Measurements from ENCODE around the gene MTMR10. TPM values are rescaled to one million over a fixed set of nuclear protein-coding genes. Genes with fewer than 3 reads are reported as not detected.

Gene MTMR10
- total RNA-seq, 1 experiment from 2014 or later: 23.2 TPM

- H4K91ac ChIP-seq (ENCODE audit: insufficient read length, low read depth, low read length): no peak overlapping the region
- H3K4ac ChIP-seq (ENCODE audit: low read depth, low read length): no peak overlapping the region
- no peak overlapping the region for H2BK5ac ChIP-seq (ENCODE audit: insufficient read length, low read length)
- no peaks in the 10 kb centered on the region for H4K20me1 ChIP-seq (ENCODE audit: control insufficient read depth, insufficient read depth, insufficient read length)
- 0 out of 2 replicates have a peak, but pooled peaks cover 2% of the 10 kb centered on the region for H3K4me1 ChIP-seq (ENCODE audit: insufficient read depth, low read length)
- H3K27ac ChIP-seq (ENCODE audit: insufficient read length, low read depth, low read length): no peak overlapping the region
- H3K23me2 ChIP-seq (ENCODE audit: insufficient read length, low read depth, low read length, poor library complexity, severe bottlenecking): no peaks in the 10 kb centered on the region
- peaks cover 0 to 35% (median 18%) of the 10 kb centered on the region in 3 experiments; a peak in 4 of 7 replicates for H3K36me3 Mint-ChIP-seq (ENCODE audit: insufficient read depth in 1 of 3, low read depth in 3 of 3)
- no peaks in the 10 kb centered on the region for H3K9me3 ChIP-seq (ENCODE audit: control insufficient read depth, low read depth, low read length)
- no CpG with 5 or more reads among the region's 2 CpGs for WGBS (ENCODE audit: extremely low coverage, insufficient read length, low lambda C conversion rate)
- H3K27ac Mint-ChIP-seq: peak overlapping the region in 1 of 3 experiments; percentile 59; a peak in 2 of 7 replicates
- H2BK120ac ChIP-seq (ENCODE audit: low read depth, low read length, poor library complexity, severe bottlenecking): no peak overlapping the region
- H3K18ac ChIP-seq (ENCODE audit: insufficient read length, low read depth, low read length): no peak overlapping the region
- H3K9me3 Mint-ChIP-seq: no peaks in the 10 kb centered on the region; a peak in 1 of 5 replicates
- H3K27me3 Mint-ChIP-seq (ENCODE audit: low read depth): no peaks in the 10 kb centered on the region
- no peak for TF ChIP-seq CTCF (conservative IDR thresholded peaks at IDR 0.05)
- no peak overlapping the region for H2BK12ac ChIP-seq (ENCODE audit: insufficient read length, low read depth, low read length)
- no peak overlapping the region for H3K23ac ChIP-seq (ENCODE audit: insufficient read length, low read depth, low read length)
- H3K79me1 ChIP-seq (ENCODE audit: insufficient read depth, low read depth, low read length, poor library complexity, severe bottlenecking): no peaks in the 10 kb centered on the region
- no peak overlapping the region for H3K4me2 ChIP-seq (ENCODE audit: insufficient read depth, insufficient read length, low read length)
- H4K5ac ChIP-seq (ENCODE audit: insufficient read length, low read depth, low read length): no peak overlapping the region
- no peak overlapping the region for H3T11ph ChIP-seq (ENCODE audit: low read length)
- no peak overlapping the region for H2BK20ac ChIP-seq (ENCODE audit: low read depth, low read length, poor library complexity, severe bottlenecking)
- no peak overlapping the region for H4K8ac ChIP-seq (replicated peaks; ENCODE audit: insufficient read length, low read depth, low read length)
- no peak for DNase-seq
- no peaks in the 10 kb centered on the region for H3K79me2 ChIP-seq (ENCODE audit: insufficient read depth, low read length)
- no peak overlapping the region for H3K56ac ChIP-seq (ENCODE audit: insufficient read length, low read depth, low read length)
- H3K14ac ChIP-seq (ENCODE audit: insufficient read depth, low read length): no peak overlapping the region
- no peak overlapping the region for H2AFZ ChIP-seq (ENCODE audit: low read length)
- H2AK5ac ChIP-seq (ENCODE audit: insufficient read length, low read length): no peak overlapping the region
- no peak overlapping the region for H3K9ac ChIP-seq (ENCODE audit: extremely low read depth, insufficient read length, low read length)
- peaks cover 4% of the 10 kb centered on the region in 2 experiments for H3K4me1 Mint-ChIP-seq
- H2BK15ac ChIP-seq (ENCODE audit: low read depth, low read length): no peak overlapping the region
- no peaks in the 10 kb centered on the region for H3K27me3 ChIP-seq (ENCODE audit: insufficient read depth, low read length)
- no peak overlapping the region for H3K4me3 Mint-ChIP-seq
Observed at GRCh38 chr15:30969724-30970123, 21.7 kb downstream of the MTMR10 start.

Measured in H9 (cell line).